A673 (cell line): ENCODE data around the gene ITFG1. TPM values are rescaled to one million over a fixed set of nuclear protein-coding genes. Genes with fewer than 3 reads are reported as not detected.
"Not testable (repeated sequence)": the region's sequence is repeated elsewhere in the genome, so short reads cannot be mapped to it uniquely, and the experiment has no call there.

Source experiments
- BruUV-seq: library from RNA; stranded (reverse); fragments of 400-500 nt; replicated peaks from 2 replicates; lab custom pipeline; 2021; lab: Mats Ljungman, UMichigan
- CTCF ChIA-PET: fragments of 300-600 bp; sonication (Branson Sonifier 250); formaldehyde crosslinking; loops from one replicate; lab custom pipeline; 2022; ENCODE audit warnings: antibody characterized with exemption; lab: Charles Lee
- POLR2A ChIA-PET: fragments of 300-600 bp; sonication (Branson Sonifier 250); formaldehyde crosslinking; loops from one replicate; lab custom pipeline; 2022; ENCODE audit warnings: antibody characterized with exemption; ENCODE audit not compliant: low non-redundant PET; lab: Charles Lee
- DNase-seq: peaks from one replicate; pipeline ENCODE4 v3.0.0-alpha.2; 2015; ENCODE audit warnings: low spot score
- H3K27ac ChIP-seq: fragments of 200-600 bp; sonication (generic); 2 replicates; pipeline ENCODE4 v1.5.1; 2016; ENCODE audit warnings: mixed run types, low read depth, mild to moderate bottlenecking, mixed read lengths, antibody characterized with exemption, low read length; ENCODE audit not compliant: poor library complexity, severe bottlenecking
- H3K27me3 ChIP-seq: fragments of 200-600 bp; sonication (generic); replicated peaks from 2 replicates; pipeline ENCODE4 v1.6.1; 2017; ENCODE audit warnings: mixed run types, low read depth, mild to moderate bottlenecking, mixed read lengths, antibody characterized with exemption, low read length; ENCODE audit not compliant: insufficient read depth, poor library complexity
- H3K36me3 ChIP-seq: fragments of 200-600 bp; sonication (generic); 2 replicates; pipeline ENCODE4 v1.6.1; 2016; ENCODE audit warnings: mixed run types, mild to moderate bottlenecking, mixed read lengths, antibody characterized with exemption, low read length; ENCODE audit not compliant: insufficient read depth, poor library complexity, severe bottlenecking
- H3K4me1 ChIP-seq: fragments of 200-600 bp; sonication (generic); 2 replicates; pipeline ENCODE4 v1.6.1; 2017; ENCODE audit warnings: mixed run types, mild to moderate bottlenecking, mixed read lengths, antibody characterized with exemption, low read length; ENCODE audit not compliant: insufficient read depth, poor library complexity, severe bottlenecking
- H3K4me3 ChIP-seq: fragments of 200-600 bp; sonication (generic); 2 replicates; pipeline ENCODE4 v1.5.1; 2016; ENCODE audit warnings: low read depth, mixed run types, mild to moderate bottlenecking, mixed read lengths, low read length; ENCODE audit not compliant: poor library complexity, severe bottlenecking
- H3K9me3 ChIP-seq: fragments of 200-600 bp; sonication (generic); 2 replicates; pipeline ENCODE4 v1.6.1; 2016; ENCODE audit warnings: mixed run types, low read depth, mild to moderate bottlenecking, mixed read lengths, antibody characterized with exemption, low read length; ENCODE audit not compliant: poor library complexity, severe bottlenecking
- EZH2 ChIP-seq: fragments of 200-600 bp; sonication (generic); IDR thresholded peaks from 2 replicates; pipeline ENCODE4 v1.6.1; 2017; ENCODE audit warnings: borderline replicate concordance, low read depth, mild to moderate bottlenecking, mixed read lengths, antibody characterized with exemption, low read length; ENCODE audit not compliant: poor library complexity, severe bottlenecking
- intact Hi-C: fragments of 100-400 bp; cut with micrococcal nuclease; formaldehyde crosslinking; loops from one replicate; pipeline ENCODE4 v1.10.0; 2022; ENCODE audit not compliant: unreplicated experiment
- total RNA-seq: library from RNA; stranded (reverse); gene quantifications from 2 replicates; pipeline ENCODE4 v1.2.3, GENCODE V29; 2021
- TF ChIP-seq, protein P1 (sequence below): fragments of 300-800, 200-600 bp; sonication (generic); conservative IDR thresholded peaks from 2 replicates; pipeline ENCODE4 v1.5.1; 2017; ENCODE audit warnings: low read depth, mild to moderate bottlenecking, antibody characterized with exemption, low read length, moderate library complexity, mixed read lengths

Gene ITFG1
- total RNA-seq, 1 experiment from 2014 or later, result 40.1 TPM

DNA sequence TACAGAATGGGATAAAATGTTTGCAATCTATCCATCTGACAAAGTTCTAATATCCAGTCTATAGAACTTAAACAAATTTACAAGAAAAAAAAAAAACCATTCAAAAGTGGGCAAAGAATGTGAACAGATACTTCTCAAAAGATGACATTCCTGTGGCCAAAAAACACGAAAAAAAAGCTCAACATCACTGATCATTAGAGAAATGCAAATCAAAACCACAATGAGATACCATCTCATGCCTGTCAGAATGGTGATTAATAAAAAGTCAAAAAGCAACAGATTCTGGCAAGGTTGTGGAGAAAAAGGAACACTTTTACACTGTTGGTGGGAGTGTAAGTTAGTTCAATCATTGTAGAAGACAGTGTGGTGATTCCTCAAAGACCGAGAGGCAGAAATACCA is 26.6 kb downstream of the ITFG1 start:
- DNase-seq, H3K36me3 ChIP-seq, H3K9me3 ChIP-seq, H3K4me1 ChIP-seq, H3K27ac ChIP-seq, BruUV-seq, POLR2A ChIA-PET, H3K4me3 ChIP-seq, CTCF ChIA-PET, intact Hi-C loops, H3K27me3 ChIP-seq: not testable (repeated sequence)

DNA sequence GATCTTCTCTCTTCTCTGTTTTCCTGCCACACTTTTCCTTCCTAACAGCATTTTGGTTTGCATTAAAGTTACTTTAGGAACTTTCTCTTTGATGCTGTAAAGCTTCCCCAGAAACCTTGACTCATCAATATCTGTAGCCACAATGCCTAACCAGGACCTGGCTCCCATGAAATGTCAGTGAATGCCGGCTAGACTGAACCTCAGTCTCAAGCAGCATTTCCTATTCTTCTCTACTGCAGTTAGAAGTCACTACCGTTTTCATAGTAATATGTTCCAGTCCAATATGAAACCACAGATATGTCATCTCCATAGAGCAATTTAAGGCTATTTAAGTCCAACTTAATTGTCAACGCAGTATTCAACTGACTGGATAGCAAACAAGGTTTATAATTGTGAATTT is 28.9 kb downstream of the ITFG1 start:
- no peak overlapping the region for H3K27ac ChIP-seq
- POLR2A ChIA-PET, result no interaction called here
- DNase-seq, result no peak
- no peak for TF ChIP-seq EZH2
- TF ChIP-seq, protein P1, sequence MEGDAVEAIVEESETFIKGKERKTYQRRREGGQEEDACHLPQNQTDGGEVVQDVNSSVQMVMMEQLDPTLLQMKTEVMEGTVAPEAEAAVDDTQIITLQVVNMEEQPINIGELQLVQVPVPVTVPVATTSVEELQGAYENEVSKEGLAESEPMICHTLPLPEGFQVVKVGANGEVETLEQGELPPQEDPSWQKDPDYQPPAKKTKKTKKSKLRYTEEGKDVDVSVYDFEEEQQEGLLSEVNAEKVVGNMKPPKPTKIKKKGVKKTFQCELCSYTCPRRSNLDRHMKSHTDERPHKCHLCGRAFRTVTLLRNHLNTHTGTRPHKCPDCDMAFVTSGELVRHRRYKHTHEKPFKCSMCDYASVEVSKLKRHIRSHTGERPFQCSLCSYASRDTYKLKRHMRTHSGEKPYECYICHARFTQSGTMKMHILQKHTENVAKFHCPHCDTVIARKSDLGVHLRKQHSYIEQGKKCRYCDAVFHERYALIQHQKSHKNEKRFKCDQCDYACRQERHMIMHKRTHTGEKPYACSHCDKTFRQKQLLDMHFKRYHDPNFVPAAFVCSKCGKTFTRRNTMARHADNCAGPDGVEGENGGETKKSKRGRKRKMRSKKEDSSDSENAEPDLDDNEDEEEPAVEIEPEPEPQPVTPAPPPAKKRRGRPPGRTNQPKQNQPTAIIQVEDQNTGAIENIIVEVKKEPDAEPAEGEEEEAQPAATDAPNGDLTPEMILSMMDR, result no peak
- intact Hi-C loops, result no loop called here
- H3K36me3 ChIP-seq, result no peaks in the 10 kb centered on the region
- H3K4me3 ChIP-seq, result no peak overlapping the region
- H3K9me3 ChIP-seq, result no peaks in the 10 kb centered on the region
- H3K27me3 ChIP-seq, result no peaks in the 10 kb centered on the region
- no peaks in the 10 kb centered on the region for H3K4me1 ChIP-seq
- BruUV-seq, result no TSS peak
- CTCF ChIA-PET, result no interaction called here

DNA sequence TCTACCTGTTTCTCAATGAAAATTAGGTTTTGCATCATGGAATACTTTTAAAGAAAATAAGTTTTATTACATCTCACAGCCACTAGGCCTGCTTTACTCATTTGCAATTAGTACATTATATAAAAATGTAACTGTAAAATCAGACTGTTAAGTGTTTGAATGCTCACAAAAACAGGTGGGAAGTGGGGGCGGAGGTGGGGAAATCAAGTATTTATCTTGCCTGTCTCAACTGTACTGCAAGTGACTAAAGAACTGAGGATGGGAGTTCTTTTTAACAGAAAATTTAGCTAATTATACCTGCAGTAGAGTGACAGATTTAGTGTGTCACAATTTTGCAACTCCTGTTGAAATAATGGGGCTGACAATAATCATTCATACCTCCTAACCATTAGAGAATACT is 34.1 kb downstream of the ITFG1 start:
- CTCF ChIA-PET, result no interaction called here
- Histone ChIP-seq H3K27me3 (no peaks in the 10 kb centered on the region), H3K27ac (no peak overlapping the region), H3K4me3 (no peak overlapping the region), H3K36me3 (no peaks in the 10 kb centered on the region), H3K4me1 (no peaks in the 10 kb centered on the region), H3K9me3 (no peaks in the 10 kb centered on the region)
- BruUV-seq, result no TSS peak
- no peak for DNase-seq
- POLR2A ChIA-PET, result no interaction called here
- TF ChIP-seq EZH2, result no peak
- TF ChIP-seq, protein P1, result no peak
- intact Hi-C loops, result no loop called here

DNA sequence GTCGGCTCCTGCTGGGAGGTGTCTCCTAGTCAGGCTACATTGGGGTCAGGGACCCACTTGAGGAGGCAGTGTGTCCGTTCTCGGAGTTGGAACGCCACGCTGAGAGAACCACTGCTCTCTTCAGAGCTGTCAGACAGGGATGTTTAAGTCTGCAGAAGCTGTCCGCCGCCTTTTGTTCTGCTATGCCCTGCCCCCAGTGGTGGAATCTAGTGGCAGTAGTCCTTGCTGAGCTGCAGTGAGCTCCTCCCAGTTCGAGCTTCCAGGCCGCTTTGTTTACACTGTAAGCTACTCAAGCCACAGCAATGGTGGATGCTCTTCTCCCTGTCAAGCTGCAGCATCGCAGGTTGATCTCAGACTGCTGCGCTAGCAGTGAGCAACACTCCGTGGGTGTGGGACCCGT is 36.0 kb downstream of the ITFG1 start:
- Histone ChIP-seq H3K36me3 (no peaks in the 10 kb centered on the region), H3K4me3 (no peak overlapping the region), H3K9me3 (no peaks in the 10 kb centered on the region), H3K4me1 (no peaks in the 10 kb centered on the region), H3K27me3 (no peaks in the 10 kb centered on the region), H3K27ac (no peak overlapping the region)
- BruUV-seq, result no TSS peak
- ChIA-PET CTCF (no interaction called here), POLR2A (no interaction called here)
- TF ChIP-seq, protein P1, result no peak
- TF ChIP-seq EZH2, result no peak
- DNase-seq, result peak; percentile 10
- intact Hi-C loops, result no loop called here
